GM12878 (cell line): ENCODE data around the gene CENPP. TPM values are rescaled to one million over a fixed set of nuclear protein-coding genes. Genes with fewer than 3 reads are reported as not detected.

Experiments used
- ATAC-seq: fragments of 200-7000 bp; cut with Tn5 transposase; 3 replicates; pipeline ENCODE4 v1.9.1; 2020; ENCODE audit warnings: mild to moderate bottlenecking, moderate library complexity
- BruUV-seq: library from RNA; stranded (reverse); fragments of 400-500 nt; replicated peaks from 2 replicates; lab custom pipeline; 2021; lab: Mats Ljungman, UMichigan
- CTCF ChIA-PET: fragments of 300-600 bp; sonication (Branson Sonifier 250); formaldehyde crosslinking; extraction: SDS; loops from one replicate; lab custom pipeline; 2021; ENCODE audit warnings: inconsistent platforms; lab: Yijun Ruan, JAX
- POLR2A ChIA-PET: fragments of 350-600 bp; formaldehyde crosslinking; extraction: SDS; loops from one replicate; lab custom pipeline; 2021; ENCODE audit warnings: inconsistent platforms; lab: Charles Lee
- RAD21 ChIA-PET: fragments of 300-600 bp; sonication (Branson Sonifier 250); formaldehyde crosslinking; loops from one replicate; lab custom pipeline; 2023; ENCODE audit warnings: antibody characterized with exemption; ENCODE audit not compliant: unreplicated experiment; lab: Charles Lee
- SMC1A ChIA-PET: fragments of 300-600 bp; sonication (Branson Sonifier 250); formaldehyde crosslinking; loops from one replicate; lab custom pipeline; 2023; ENCODE audit not compliant: unreplicated experiment, uncharacterized antibody; lab: Charles Lee
- DNase-seq: peaks from one replicate; pipeline ENCODE4 v3.0.0-alpha.2; 2011; ENCODE audit warnings: low read depth, low spot score
- FAIRE-seq: peaks from 3 replicates; lab custom pipeline; 2011; peaks lifted over from hg19 to GRCh38; lab: Jason Lieb, UNC
- H2AFZ ChIP-seq: 2 replicates; pipeline ENCODE4 v1.6.0; 2011; ENCODE audit warnings: low read depth, low read length, control low read depth; ENCODE audit not compliant: control insufficient read depth
- H3K27ac ChIP-seq: 2 replicates; pipeline ENCODE4 v1.5.1; 2011; ENCODE audit warnings: control low read depth; ENCODE audit not compliant: control insufficient read depth, insufficient read depth
- H3K27me3 ChIP-seq, 2 experiments: replicated peaks in 1 of 2; 2 replicates each; pipeline versions ENCODE4 v1.6.0 to v1.6.1; 2011; ENCODE audit warnings: low read length in 1 of 2; ENCODE audit not compliant: control insufficient read depth in 2 of 2, insufficient read depth in 2 of 2
- H3K36me3 ChIP-seq, 2 experiments: 2 replicates each; pipeline ENCODE4 v1.5.1; 2011; ENCODE audit warnings: low read length in 1 of 2; ENCODE audit not compliant: control insufficient read depth in 2 of 2, insufficient read depth in 2 of 2
- H3K4me1 ChIP-seq: 2 replicates; pipeline ENCODE4 v1.6.1; 2011; ENCODE audit warnings: mild to moderate bottlenecking, low read length, moderate library complexity, mixed read lengths; ENCODE audit not compliant: control insufficient read depth, insufficient read depth
- H3K4me2 ChIP-seq: 2 replicates; pipeline ENCODE4 v1.6.0; 2011; ENCODE audit warnings: control low read depth; ENCODE audit not compliant: control insufficient read depth, insufficient read depth
- H3K4me3 ChIP-seq: fragments of 200-600 bp; sonication (generic); 2 replicates; pipeline ENCODE4 v1.5.1; 2016
- H3K79me2 ChIP-seq: 2 replicates; pipeline ENCODE4 v1.6.0; 2011; ENCODE audit warnings: low read length; ENCODE audit not compliant: control insufficient read depth, insufficient read depth
- H3K9ac ChIP-seq: 2 replicates; pipeline ENCODE4 v1.8.0; 2011; ENCODE audit warnings: low read length, control low read depth, mixed read lengths; ENCODE audit not compliant: control insufficient read depth, insufficient read depth
- H3K9me3 ChIP-seq: replicated peaks from 3 replicates; pipeline ENCODE4 v1.5.1; 2011; ENCODE audit warnings: mild to moderate bottlenecking, low read length; ENCODE audit not compliant: control insufficient read depth, insufficient read depth
- H4K20me1 ChIP-seq: 2 replicates; pipeline ENCODE4 v1.6.0; 2011; ENCODE audit not compliant: control insufficient read depth, insufficient read depth
- ATF3 ChIP-seq: IDR thresholded peaks from 2 replicates; pipeline ENCODE4 v1.6.1; 2011; ENCODE audit warnings: low read depth, mild to moderate bottlenecking, low read length, moderate library complexity, borderline replicate concordance; ENCODE audit errors: extremely low read depth
- BHLHE40 ChIP-seq, 2 experiments: fragments of 450-650 bp in 1 of 2; IDR thresholded peaks; 2 replicates each; pipeline ENCODE4 v1.6.1; 2011 to 2017; ENCODE audit warnings: low read depth in 2 of 2, borderline replicate concordance in 1 of 2, improper control_type of control experiment in 1 of 2, low read length in 1 of 2, mild to moderate bottlenecking in 1 of 2
- CBX5 ChIP-seq: sonication (generic); IDR thresholded peaks from 2 replicates; pipeline ENCODE4 v1.6.1; 2016; ENCODE audit warnings: low read depth, moderate library complexity, mild to moderate bottlenecking, inconsistent platforms
- CREM ChIP-seq: IDR thresholded peaks from 2 replicates; pipeline ENCODE4 v1.6.1; 2014; ENCODE audit warnings: antibody characterized with exemption, low read depth
- ETV6 ChIP-seq, 2 experiments: fragments of 450-650 bp in 1 of 2; IDR thresholded peaks in 1 of 2; conservative IDR thresholded peaks in 1 of 2; 2 replicates each; pipeline ENCODE4 v1.6.1; 2014; ENCODE audit warnings: antibody characterized with exemption in 1 of 2, borderline replicate concordance in 1 of 2, low read depth in 1 of 2, mild to moderate bottlenecking in 1 of 2, moderate library complexity in 1 of 2
- NR2C1 ChIP-seq: fragments of 450-650 bp; IDR thresholded peaks from 2 replicates; pipeline ENCODE4 v1.6.1; 2017; ENCODE audit warnings: antibody characterized with exemption, mild to moderate bottlenecking, moderate library complexity
- PKNOX1 ChIP-seq: fragments of 450-650 bp; IDR thresholded peaks from 2 replicates; pipeline ENCODE4 v1.6.1; 2016; ENCODE audit warnings: mild to moderate bottlenecking
- RCOR1 ChIP-seq: conservative IDR thresholded peaks from 2 replicates; pipeline ENCODE4 v1.6.1; 2012; ENCODE audit warnings: low read depth, low read length, improper control_type of control experiment
- RFX5 ChIP-seq: IDR thresholded peaks from 2 replicates; pipeline ENCODE4 v1.6.1; 2011; ENCODE audit warnings: low read depth, low read length, improper control_type of control experiment
- SKIL ChIP-seq: fragments of 450-650 bp; IDR thresholded peaks from 2 replicates; pipeline ENCODE4 v1.6.1; 2017; ENCODE audit warnings: mild to moderate bottlenecking, low read depth, inconsistent platforms; ENCODE audit not compliant: poor library complexity, severe bottlenecking
- SREBF1 ChIP-seq: IDR thresholded peaks from 2 replicates; pipeline ENCODE4 v1.6.1; 2012; ENCODE audit warnings: mild to moderate bottlenecking, low read length
- SREBF2 ChIP-seq: IDR thresholded peaks from 2 replicates; pipeline ENCODE4 v1.6.1; 2012; ENCODE audit warnings: mild to moderate bottlenecking, low read length
- SRF ChIP-seq, 2 experiments: IDR thresholded peaks; 2 replicates each; pipeline ENCODE4 v1.6.1; 2011; ENCODE audit warnings: low read depth in 2 of 2, low read length in 2 of 2, mild to moderate bottlenecking in 1 of 2, moderate library complexity in 1 of 2
- STAT1 ChIP-seq: fragments of 450-650 bp; conservative IDR thresholded peaks from 2 replicates; pipeline ENCODE4 v1.6.1; 2014; ENCODE audit warnings: antibody characterized with exemption, mild to moderate bottlenecking
- USF2 ChIP-seq: IDR thresholded peaks from 2 replicates; pipeline ENCODE4 v1.6.1; 2011; ENCODE audit warnings: low read depth, low read length, improper control_type of control experiment, borderline replicate concordance
- ZBTB11 ChIP-seq: fragments of 450-650 bp; formaldehyde crosslinking; IDR thresholded peaks from 2 replicates; pipeline ENCODE4 v1.5.0; 2022; ENCODE audit warnings: mild to moderate bottlenecking, missing genetic modification characterization
- WGBS: methylation state at CpG from one replicate; pipeline ENCODE4 v1.1.6; 2016; ENCODE audit warnings: low lambda C conversion rate; ENCODE audit not compliant: insufficient replicate concordance, insufficient coverage; ENCODE audit errors: missing lambda C conversion rate; 5-methylcytosine and 5-hydroxymethylcytosine counted together
- in situ Hi-C: fragments of 300-500 bp; cut with MboI; formaldehyde crosslinking; loops from 9 replicates; pipeline ENCODE4 v1.14.3; 2018; ENCODE audit warnings: mixed read lengths
- intact Hi-C: fragments of 100-400 bp; cut with micrococcal nuclease; formaldehyde crosslinking; loops from one replicate; pipeline ENCODE4 v1.14.2; 2022; ENCODE audit not compliant: unreplicated experiment
- polyA plus RNA-seq, 11 experiments: library from polyadenylated mRNA; depleted of rRNA in 4 of 11; unstranded in 6 of 11; stranded (reverse) in 5 of 11; fragments of >200 nt; fragmentation: Nextera tagmentation in 4 of 11; fragmentation: Illumina TruSeq in 1 of 11; extraction: Ambion mirVana in 4 of 11; extraction: Trizol in 1 of 11; gene quantifications; 1 replicate in 1 of 11; 2 replicates in 10 of 11; pipeline versions ENCODE4 v1.2.1 to v1.2.3, GENCODE V29; 2011 to 2016; ENCODE audit warnings: inconsistent platforms in 2 of 11, missing spikeins in 2 of 11, low read depth in 1 of 11
- total RNA-seq, 4 experiments: library from RNA; depleted of rRNA in 3 of 4; stranded (reverse); fragments of >200 nt in 3 of 4; fragmentation: Illumina TruSeq in 1 of 4; extraction: Trizol in 1 of 4; gene quantifications; 2 replicates each; pipeline versions ENCODE4 v1.2.1 to v1.2.3, GENCODE V29; 2013 to 2021

The CENPP gene
- total and polyA plus RNA-seq, 10 of the 15 experiments (the other 5 are each of a cell fraction or from before 2014, with no cell fraction given), result 9.4 to 31.4 (median 19.8) TPM

- no peak for ATAC-seq
- no peaks in the 10 kb centered on the region for H3K9me3 ChIP-seq
- no peaks in the 10 kb centered on the region for H3K4me1 ChIP-seq
- H3K79me2 ChIP-seq, result no peaks in the 10 kb centered on the region; the same call in 1 of the 2 replicates
- ChIA-PET RAD21 (no interaction called here), CTCF (interaction anchor here (0.8 to 2.0 kb wide), 6 partner anchors 10 to 355 kb away, joined by 3 to 6 read pairs (median 4); no protein-coding TSS in a partner anchor), SMC1A (interaction anchor here (0.7 to 1.6 kb wide), 5 partner anchors 12 to 48 kb away, joined by 3 to 4 read pairs (median 3); no protein-coding TSS in a partner anchor), POLR2A (interaction anchor here (1.4 kb wide), 1 partner anchor 16 kb away, joined by 3 read pairs; no protein-coding TSS in a partner anchor)
- H3K4me3 ChIP-seq, result no peak overlapping the region
- no peak overlapping the region for H2AFZ ChIP-seq
- peaks cover 18 to 39% of the 10 kb centered on the region in 2 experiments for H3K36me3 ChIP-seq
- 100% methylated on average over 1 of the region's 1 CpG for WGBS
- FAIRE-seq, result no peak
- intact Hi-C loops, result no loop called here
- H3K4me2 ChIP-seq, result no peak overlapping the region
- BruUV-seq, result no TSS peak
- in situ Hi-C loops, result no loop called here
- H3K9ac ChIP-seq, result no peak overlapping the region
- no peak overlapping the region for H3K27ac ChIP-seq
- H4K20me1 ChIP-seq, result no peaks in the 10 kb centered on the region
- no peak for DNase-seq
- H3K27me3 ChIP-seq, result no peaks in the 10 kb centered on the region
- TF ChIP-seq SREBF2 (no peak), NR2C1 (no peak), CREM (no peak), RFX5 (no peak), ZBTB11 (CRISPR knock-in tag) (no peak), USF2 (no peak), STAT1 (no peak), SREBF1 (no peak), CBX5 (no peak), PKNOX1 (no peak), SKIL (no peak), SRF (IDR thresholded peaks at IDR 0.05; ENCODE audit: low read depth in 2 of 2, low read length in 2 of 2) (no peak), ETV6 (conservative IDR thresholded peaks at IDR 0.05 in 1 of 2, IDR thresholded peaks at IDR 0.05 in 1 of 2; ENCODE audit: borderline replicate concordance in 1 of 2, low read depth in 1 of 2) (no peak), BHLHE40 (IDR thresholded peaks at IDR 0.05; ENCODE audit: borderline replicate concordance in 1 of 2, low read depth in 2 of 2, low read length in 1 of 2) (no peak), RCOR1 (no peak), ATF3 (no peak)
Observed at GRCh38 chr9:92279302-92279701, 46.5 kb upstream of the CENPP start.
